Activated T-helper 17 cell treated with anti-CD3 and anti-CD28 coated beads, Interleukin-2, amount 50 U/mL, for 72 hours (primary cell): Measurements from ENCODE around the gene RNH1. TPM values are rescaled to one million over a fixed set of nuclear protein-coding genes. Genes with fewer than 3 reads are reported as not detected.

ENCODE experiments used
- ATAC-seq: fragments of 150-1000 bp; cut with Tn5 transposase; replicated peaks from 2 replicates; pipeline ENCODE4 v1.10.0; 2021; ENCODE audit warnings: mild to moderate bottlenecking, moderate library complexity
- H3K27ac Mint-ChIP-seq: one replicate; pipeline ENCODE4 v1.8.0; 2022; ENCODE audit warnings: mixed read lengths
- H3K27me3 Mint-ChIP-seq: one replicate; pipeline ENCODE4 v1.8.0; 2022; ENCODE audit warnings: mixed read lengths
- H3K36me3 Mint-ChIP-seq: one replicate; pipeline ENCODE4 v1.8.0; 2022; ENCODE audit warnings: low read depth, mild to moderate bottlenecking, mixed read lengths
- H3K4me1 Mint-ChIP-seq: one replicate; pipeline ENCODE4 v1.8.0; 2022; ENCODE audit warnings: mixed read lengths
- H3K4me3 Mint-ChIP-seq: one replicate; pipeline ENCODE4 v1.8.0; 2022; ENCODE audit warnings: mild to moderate bottlenecking, mixed read lengths
- H3K9me3 Mint-ChIP-seq: one replicate; pipeline ENCODE4 v1.8.0; 2022; ENCODE audit warnings: mixed read lengths
- total RNA-seq, 2 donors: library from RNA; stranded (reverse); gene quantifications; one replicate each; pipeline ENCODE4 v1.2.3, GENCODE V29; 2022

RNH1 gene
- total RNA-seq, 2 donors from 2014 or later = 88.4 to 126 TPM

- no peak for ATAC-seq
- no peaks in the 10 kb centered on the region for H3K9me3 Mint-ChIP-seq
- no peak overlapping the region for H3K4me3 Mint-ChIP-seq
- no peak overlapping the region for H3K27ac Mint-ChIP-seq
- no peaks in the 10 kb centered on the region for H3K36me3 Mint-ChIP-seq
- no peaks in the 10 kb centered on the region for H3K27me3 Mint-ChIP-seq
- no peaks in the 10 kb centered on the region for H3K4me1 Mint-ChIP-seq
These were observed 37.8 kb upstream of the RNH1 start for GRCh38 chr11:544817-545166.

DNA sequence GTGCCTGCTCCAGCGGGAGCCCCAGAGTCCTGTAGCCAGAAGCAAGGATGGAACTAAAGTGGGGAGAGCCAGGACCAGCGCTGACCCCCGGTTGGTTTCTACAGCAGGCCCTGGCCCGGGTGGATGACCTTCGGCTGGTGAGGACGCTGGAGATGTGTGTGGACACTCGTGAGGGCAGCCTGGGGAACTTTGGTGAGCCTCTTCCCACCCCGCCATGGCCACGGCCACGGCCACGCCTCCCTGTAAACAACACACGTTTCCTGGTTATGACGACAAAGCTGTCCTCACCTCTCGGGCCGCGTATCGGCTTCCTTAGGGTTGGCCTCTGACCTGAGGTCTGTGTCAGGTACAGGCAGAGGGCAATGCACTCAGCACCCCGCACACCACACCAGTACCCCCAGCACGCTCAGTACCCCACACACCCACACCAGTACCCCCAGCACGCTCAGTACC lies 34.4 kb upstream of the RNH1 start:
- no peak for ATAC-seq
- no peaks in the 10 kb centered on the region for H3K27me3 Mint-ChIP-seq
- H3K4me1 Mint-ChIP-seq = no peaks in the 10 kb centered on the region

DNA sequence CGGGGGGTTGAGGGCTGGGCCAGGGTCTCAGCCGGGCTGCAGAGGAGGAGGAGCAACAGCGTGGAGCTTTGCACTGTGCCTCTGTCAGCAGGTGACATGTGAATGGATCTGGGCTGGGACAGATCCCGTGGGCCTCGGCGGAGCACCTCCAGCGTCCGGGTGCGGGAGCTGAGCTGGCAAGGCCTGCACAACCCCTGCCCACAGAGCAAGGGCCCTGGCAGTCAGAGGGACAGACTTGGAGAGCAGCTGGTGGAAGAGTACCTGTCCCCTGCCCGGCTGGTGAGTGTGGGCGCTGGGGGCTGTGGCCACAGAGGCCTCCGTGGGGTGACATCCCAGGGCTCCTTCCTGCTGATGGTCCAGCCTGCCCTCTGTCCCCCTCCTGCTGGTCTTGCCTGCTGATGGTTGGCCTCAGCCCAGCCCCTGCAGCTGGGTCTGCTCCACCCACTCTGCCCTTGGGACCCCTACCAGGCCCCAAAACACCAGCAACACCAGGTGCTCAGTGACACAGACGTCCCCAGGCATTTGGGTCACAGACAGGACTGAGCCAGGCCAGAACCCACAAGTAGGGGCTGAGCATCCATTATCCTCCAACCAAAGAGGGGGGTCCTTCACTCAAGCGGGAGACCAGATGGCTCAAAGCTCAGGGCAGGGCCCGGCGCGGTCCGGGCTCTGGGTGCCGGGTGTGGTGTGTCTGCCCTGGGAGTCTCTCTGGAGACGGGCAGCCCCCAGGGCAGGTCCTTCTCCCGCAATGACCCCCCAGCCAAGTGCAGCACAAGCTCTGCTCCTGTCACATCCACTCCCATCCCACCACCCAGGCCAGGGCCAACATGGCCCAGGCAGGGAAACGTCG lies 33.8 kb upstream of the RNH1 start:
- Mint-ChIP-seq H3K9me3 (no peaks in the 10 kb centered on the region), H3K36me3 (no peaks in the 10 kb centered on the region), H3K4me1 (no peaks in the 10 kb centered on the region), H3K27ac (no peak overlapping the region), H3K27me3 (no peaks in the 10 kb centered on the region), H3K4me3 (no peak overlapping the region)
- ATAC-seq = no peak

More for the DNA sequence above, 34.4 kb upstream of the RNH1 start:
- Mint-ChIP-seq H3K9me3 (no peaks in the 10 kb centered on the region), H3K4me3 (no peak overlapping the region), H3K36me3 (no peaks in the 10 kb centered on the region), H3K27ac (no peak overlapping the region)

GRCh38 chr11:539971-540481 lies 33.0 kb upstream of the RNH1 start:
- no peaks in the 10 kb centered on the region for H3K36me3 Mint-ChIP-seq
- no peaks in the 10 kb centered on the region for H3K27me3 Mint-ChIP-seq
- no peak overlapping the region for H3K4me3 Mint-ChIP-seq
- ATAC-seq = no peak
- no peak overlapping the region for H3K27ac Mint-ChIP-seq
- no peaks in the 10 kb centered on the region for H3K9me3 Mint-ChIP-seq
- no peaks in the 10 kb centered on the region for H3K4me1 Mint-ChIP-seq

GRCh38 chr11:538431-539051 lies 31.5 kb upstream of the RNH1 start:
- no peaks in the 10 kb centered on the region for H3K4me1 Mint-ChIP-seq
- H3K9me3 Mint-ChIP-seq = no peaks in the 10 kb centered on the region
- ATAC-seq = no peak
- H3K36me3 Mint-ChIP-seq = peaks cover 5% of the 10 kb centered on the region
- no peak overlapping the region for H3K27ac Mint-ChIP-seq
- H3K4me3 Mint-ChIP-seq = peak overlapping the region; percentile 85
- no peaks in the 10 kb centered on the region for H3K27me3 Mint-ChIP-seq

DNA sequence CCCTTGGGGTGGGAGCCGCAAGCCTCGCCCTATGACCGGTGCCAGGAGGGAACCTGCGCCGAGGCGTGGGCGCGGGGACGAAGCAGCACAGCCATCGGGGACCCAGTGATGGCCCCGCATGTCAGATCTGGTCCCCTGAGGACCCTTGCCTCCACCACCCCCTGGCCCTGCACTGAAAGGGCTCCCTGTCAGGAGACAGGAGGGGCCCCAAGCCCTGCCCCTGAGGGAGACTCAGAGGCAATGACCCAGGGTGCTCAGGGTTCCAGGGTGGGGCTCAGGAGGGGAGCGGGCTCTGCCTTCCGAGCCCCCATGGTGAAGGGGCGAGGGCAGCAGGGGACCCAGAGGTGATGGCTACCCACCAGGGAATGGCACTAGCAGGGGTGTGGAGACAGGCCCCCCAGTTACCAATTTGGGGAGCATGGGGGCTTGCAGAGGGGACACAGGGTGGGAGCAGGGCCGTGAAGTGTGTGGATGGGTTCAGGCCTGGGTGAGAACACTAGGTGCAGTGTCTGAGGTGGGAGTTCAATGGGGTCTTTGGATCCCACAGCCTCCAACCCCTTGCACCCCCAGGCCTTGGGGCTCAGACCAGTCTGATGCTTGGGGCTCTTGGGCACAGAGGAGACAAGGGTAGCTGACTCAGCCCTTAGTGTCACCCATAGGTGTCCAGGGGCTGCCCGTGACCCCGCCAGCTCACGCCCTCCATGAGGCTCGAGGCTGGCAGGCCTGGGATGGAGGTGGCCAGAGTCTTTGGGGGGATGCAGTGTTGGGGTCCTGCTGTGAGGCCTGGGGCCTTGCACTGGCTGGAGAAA lies 30.8 kb upstream of the RNH1 start:
- ATAC-seq = no peak
- H3K4me1 Mint-ChIP-seq = no peaks in the 10 kb centered on the region
- peak overlapping the region; percentile 85 for H3K4me3 Mint-ChIP-seq
- H3K27ac Mint-ChIP-seq = peak overlapping the region; percentile 36
- no peaks in the 10 kb centered on the region for H3K9me3 Mint-ChIP-seq
- peaks cover 5% of the 10 kb centered on the region for H3K36me3 Mint-ChIP-seq
- H3K27me3 Mint-ChIP-seq = no peaks in the 10 kb centered on the region

DNA sequence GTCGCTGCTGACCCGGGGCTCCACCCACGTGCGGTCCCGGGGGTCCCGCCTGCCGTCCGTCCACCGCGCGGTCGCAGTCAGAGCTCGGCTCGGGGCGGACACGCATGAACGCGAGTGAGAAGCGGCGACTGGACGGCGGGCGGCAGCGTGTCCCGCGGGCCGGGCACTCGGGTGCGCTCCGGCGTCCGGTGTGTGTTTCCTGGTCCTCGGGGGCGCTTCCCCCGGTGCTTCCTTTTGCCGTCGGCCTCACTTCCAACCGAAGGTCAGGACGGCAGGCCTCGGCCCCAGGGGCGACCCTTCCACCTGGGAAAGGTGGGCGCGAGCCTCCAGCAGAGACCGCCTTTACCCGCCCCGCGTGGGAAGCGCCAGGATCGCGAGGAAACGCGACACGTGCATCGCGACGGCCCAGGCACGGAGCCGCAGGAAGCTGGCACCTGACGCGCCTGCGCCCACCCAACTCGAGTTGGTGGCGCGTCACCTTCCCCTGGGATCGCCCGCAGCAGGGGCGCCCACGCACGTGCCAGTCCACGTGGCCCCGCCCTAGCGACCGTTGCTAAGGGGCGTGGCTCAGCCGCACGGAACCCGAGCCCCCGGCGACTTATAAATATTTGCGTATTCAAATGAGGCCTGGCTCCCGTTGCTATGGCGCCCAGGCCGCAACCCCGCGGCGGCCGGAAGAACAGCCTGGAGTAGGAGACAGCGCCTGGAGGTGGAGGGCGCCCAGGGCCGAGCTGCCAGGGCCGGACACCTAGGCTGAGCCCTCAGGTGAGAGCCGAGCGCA lies 30.0 kb upstream of the RNH1 start, which contains the start of gene LRRC56:
TSS of gene LRRC56 (plus strand) at position 687 of the 781 bp plus-strand sequence. CDS start 3,158 bp downstream, outside the sequence.
- ATAC-seq = peak; percentile 46
- no peaks in the 10 kb centered on the region for H3K9me3 Mint-ChIP-seq
- H3K27ac Mint-ChIP-seq = peak within 1 kb of the TSS; percentile 90
- H3K4me1 Mint-ChIP-seq = no peaks in the 10 kb centered on the region
- peaks cover 10% of the 10 kb centered on the region for H3K36me3 Mint-ChIP-seq
- no peaks in the 10 kb centered on the region for H3K27me3 Mint-ChIP-seq
- H3K4me3 Mint-ChIP-seq = peak within 1 kb of the TSS; percentile 85

GRCh38 chr11:535519-536454 lies 28.7 kb upstream of the RNH1 start, which contains the start of gene HRAS:
Gene HRAS (minus strand): TSS chr11:535576.
- H3K4me1 Mint-ChIP-seq = no peaks in the 10 kb centered on the region
- ATAC-seq = peak; percentile 93

DNA sequence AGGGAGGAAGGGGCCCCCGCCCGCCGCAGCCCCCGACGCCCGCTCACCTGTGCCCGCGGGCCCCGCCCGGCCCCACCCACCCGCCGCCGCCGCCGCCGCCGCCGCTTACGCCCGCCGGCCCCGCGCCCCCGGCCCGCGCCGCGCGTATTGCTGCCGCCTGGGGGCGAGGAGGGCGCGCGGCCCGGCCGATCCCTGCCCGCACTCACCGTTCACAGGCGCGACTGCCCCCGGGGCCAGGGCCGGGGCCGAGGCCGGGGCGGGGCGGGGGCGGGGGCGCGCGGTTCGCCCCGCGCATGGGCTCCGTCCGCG lies 28.1 kb upstream of the RNH1 start:
- Mint-ChIP-seq H3K27me3 (no peaks in the 10 kb centered on the region), H3K9me3 (no peaks in the 10 kb centered on the region), H3K36me3 (peaks cover 14% of the 10 kb centered on the region), H3K4me1 (no peaks in the 10 kb centered on the region), H3K27ac (no peak overlapping the region), H3K4me3 (no peak overlapping the region)
- peak; percentile 19 for ATAC-seq

More at GRCh38 chr11:535519-536454, 28.7 kb upstream of the RNH1 start, which contains the start of gene HRAS:
- Mint-ChIP-seq H3K36me3 (peaks cover 14% of the 10 kb centered on the region), H3K4me3 (peak within 1 kb of the TSS; percentile 85), H3K27ac (peak within 1 kb of the TSS; percentile 90), H3K9me3 (no peaks in the 10 kb centered on the region), H3K27me3 (no peaks in the 10 kb centered on the region)

DNA sequence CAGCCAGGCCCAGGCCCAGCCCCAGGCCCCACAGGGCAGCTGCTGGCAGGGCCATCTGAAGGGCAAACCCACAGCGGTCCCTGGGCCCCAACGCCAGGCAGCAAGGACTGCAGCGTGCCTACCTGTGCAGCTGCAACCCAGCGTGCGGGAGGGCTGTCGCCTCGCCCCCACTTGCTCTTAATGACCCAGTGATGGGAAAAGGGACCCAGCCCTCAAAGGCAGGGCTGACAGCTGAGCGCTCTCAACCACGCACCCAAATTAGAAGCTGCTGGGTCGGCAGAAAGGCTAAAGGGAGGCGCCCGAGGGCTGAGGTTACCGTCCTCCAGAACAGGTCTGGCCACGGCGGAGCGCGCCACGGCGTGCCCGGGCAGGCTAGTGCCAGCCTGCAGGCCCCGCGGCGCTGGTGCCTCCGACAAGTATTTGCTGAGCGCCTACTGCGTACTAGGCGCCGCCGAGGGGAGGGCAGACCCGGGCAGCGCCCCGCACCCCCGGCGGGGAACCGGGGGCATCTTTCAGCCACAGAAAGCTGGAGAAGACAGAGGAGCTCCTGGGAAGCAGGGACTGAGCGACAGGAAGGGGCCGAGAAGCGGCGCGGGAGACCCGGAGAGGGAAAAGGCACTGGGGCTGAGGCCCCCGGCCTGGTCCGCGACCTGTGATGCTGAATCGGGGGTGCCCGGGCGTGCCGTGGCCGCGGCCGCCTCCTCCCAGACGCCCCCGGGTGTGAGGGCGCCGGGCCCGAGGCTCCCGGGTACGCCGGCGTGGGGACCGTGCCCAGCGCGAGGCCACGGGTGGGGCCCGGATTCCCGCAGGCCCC lies 27.6 kb upstream of the RNH1 start:
- Mint-ChIP-seq H3K4me1 (no peaks in the 10 kb centered on the region), H3K4me3 (peak overlapping the region; percentile 57), H3K27me3 (no peaks in the 10 kb centered on the region), H3K27ac (no peak overlapping the region), H3K9me3 (no peaks in the 10 kb centered on the region), H3K36me3 (peaks cover 14% of the 10 kb centered on the region)
- peak; percentile 1 for ATAC-seq

- no peaks in the 10 kb centered on the region for H3K27me3 Mint-ChIP-seq
- H3K9me3 Mint-ChIP-seq = no peaks in the 10 kb centered on the region
- no peak overlapping the region for H3K27ac Mint-ChIP-seq
- peaks cover 14% of the 10 kb centered on the region for H3K36me3 Mint-ChIP-seq
- H3K4me1 Mint-ChIP-seq = no peaks in the 10 kb centered on the region
- ATAC-seq = no peak
- H3K4me3 Mint-ChIP-seq = peak overlapping the region; percentile 57
These were observed 26.7 kb upstream of the RNH1 start for GRCh38 chr11:533586-534395.
